Measurements from ENCODE around the gene ATP1A4. TPM values are rescaled to one million over a fixed set of nuclear protein-coding genes. Genes with fewer than 3 reads are reported as not detected.

ATP1A4 gene
- total RNA-seq, 1 experiment from 2014 or later, result not detected

GRCh38 chr1:160144921-160145320, 6.5 kb upstream of the ATP1A4 start:
- no peak for DNase-seq (ENCODE audit: low spot score)

GRCh38 chr1:160146107-160146506, 5.3 kb upstream of the ATP1A4 start:
- DNase-seq (ENCODE audit: low spot score), result no peak

- DNase-seq (ENCODE audit: low spot score), result no peak
Observed at GRCh38 chr1:160148121-160148520, 3.3 kb upstream of the ATP1A4 start.

GRCh38 chr1:160149233-160149632, 2.2 kb upstream of the ATP1A4 start:
- DNase-seq (ENCODE audit: low spot score), result no peak

- no peak for DNase-seq (ENCODE audit: low spot score)
Observed at GRCh38 chr1:160149716-160150115, 1.7 kb upstream of the ATP1A4 start.

GRCh38 chr1:160154790-160155189, 3.4 kb downstream of the ATP1A4 start:
- DNase-seq (ENCODE audit: low spot score), result no peak

- DNase-seq (ENCODE audit: low spot score), result no peak
Observed at GRCh38 chr1:160156361-160156760, 5.0 kb downstream of the ATP1A4 start.

- DNase-seq (ENCODE audit: low spot score), result no peak
Observed at GRCh38 chr1:160157174-160157573, 5.8 kb downstream of the ATP1A4 start.

- DNase-seq (ENCODE audit: low spot score), result no peak
Observed at GRCh38 chr1:160158031-160158430, 6.6 kb downstream of the ATP1A4 start.

GRCh38 chr1:160158534-160158933, 7.1 kb downstream of the ATP1A4 start:
- DNase-seq (ENCODE audit: low spot score), result no peak

- no peak for DNase-seq (ENCODE audit: low spot score)
Observed at GRCh38 chr1:160159846-160160245, 8.4 kb downstream of the ATP1A4 start.

- DNase-seq (ENCODE audit: low spot score), result peak; percentile 18
Observed at GRCh38 chr1:160161965-160162705, 10.7 kb downstream of the ATP1A4 start.

- DNase-seq (ENCODE audit: low spot score), result no peak
Observed at GRCh38 chr1:160162931-160163330, 11.5 kb downstream of the ATP1A4 start.

GRCh38 chr1:160163615-160164014, 12.2 kb downstream of the ATP1A4 start:
- peak; percentile 19 for DNase-seq (ENCODE audit: low spot score)

GRCh38 chr1:160164121-160164520, 12.7 kb downstream of the ATP1A4 start:
- DNase-seq (ENCODE audit: low spot score), result no peak

GRCh38 chr1:160166166-160166868, 14.9 kb downstream of the ATP1A4 start:
- DNase-seq (ENCODE audit: low spot score), result no peak

GRCh38 chr1:160167056-160167455, 15.7 kb downstream of the ATP1A4 start:
- no peak for DNase-seq (ENCODE audit: low spot score)

GRCh38 chr1:160167580-160167979, 16.2 kb downstream of the ATP1A4 start:
- no peak for DNase-seq (ENCODE audit: low spot score)

GRCh38 chr1:160168016-160168415, 16.6 kb downstream of the ATP1A4 start:
- no peak for DNase-seq (ENCODE audit: low spot score)

- no peak for DNase-seq (ENCODE audit: low spot score)
Observed at GRCh38 chr1:160168609-160169369, 17.4 kb downstream of the ATP1A4 start.

GRCh38 chr1:160169553-160170399, 18.4 kb downstream of the ATP1A4 start:
- DNase-seq (ENCODE audit: low spot score), result no peak
